ENCODE results near the gene SPR. TPM values are rescaled to one million over a fixed set of nuclear protein-coding genes. Genes with fewer than 3 reads are reported as not detected.
A peak's percentile ranks its signal among the peaks of the same experiment; 100 is the strongest.

The SPR gene
- total and polyA plus RNA-seq, 2 of the 13 experiments (the other 11 are each of a cell fraction or from before 2014, with no cell fraction given), result 34.0 to 96.0 TPM

- TF ChIP-seq ZNF878 (CRISPR knock-in tag; IDR thresholded peaks at IDR 0.05) (no peak), KDM4B (CRISPR knock-in tag; IDR thresholded peaks at IDR 0.05) (peak; percentile 75; the same call in 1 of the 2 replicates), PCBP2 (optimal IDR thresholded peaks at IDR 0.05; ENCODE audit: low read depth, low read length, poor library complexity, severe bottlenecking) (no peak), GTF3A (CRISPR knock-in tag; conservative IDR thresholded peaks at IDR 0.05) (no peak), SP4 (CRISPR knock-in tag; IDR thresholded peaks at IDR 0.05) (0 out of 2 replicates have a peak, but pooled peaks have one; percentile 12), SUZ12 (IDR thresholded peaks at IDR 0.05; ENCODE audit: low read depth, low read length) (no peak), ATF1 (CRISPR knock-in tag; IDR thresholded peaks at IDR 0.05) (no peak), ZNF704 (CRISPR knock-in tag; IDR thresholded peaks at IDR 0.05; ENCODE audit: borderline replicate concordance) (no peak), ZNF430 (CRISPR knock-in tag; IDR thresholded peaks at IDR 0.05) (0 out of 2 replicates have a peak, but pooled peaks have one; percentile 30), MIXL1 (CRISPR knock-in tag; IDR thresholded peaks at IDR 0.05) (no peak), ZNF616 (CRISPR knock-in tag; IDR thresholded peaks at IDR 0.05; ENCODE audit: low read depth) (peak; percentile 59; the same call in 1 of the 2 replicates), TOE1 (CRISPR knock-in tag; IDR thresholded peaks at IDR 0.05) (no peak), ZMYM3 (CRISPR knock-in tag; IDR thresholded peaks at IDR 0.05) (peak; percentile 81), ZNF557 (CRISPR knock-in tag; IDR thresholded peaks at IDR 0.05) (0 out of 2 replicates have a peak, but pooled peaks have one; percentile 24), NR1H2 (CRISPR knock-in tag; IDR thresholded peaks at IDR 0.05; ENCODE audit: borderline replicate concordance, low read depth) (no peak), ZKSCAN5 (CRISPR knock-in tag; IDR thresholded peaks at IDR 0.05) (0 out of 2 replicates have a peak, but pooled peaks have one; percentile 27), SP5 (CRISPR knock-in tag; IDR thresholded peaks at IDR 0.05; ENCODE audit: borderline replicate concordance, low read depth) (peak; percentile 74), ZNF772 (CRISPR knock-in tag; IDR thresholded peaks at IDR 0.05) (peak; percentile 89), ZNF337 (CRISPR knock-in tag; IDR thresholded peaks at IDR 0.05; ENCODE audit: borderline replicate concordance, low read depth) (no peak; the same call in 1 of the 2 replicates), ARID2 (CRISPR knock-in tag; IDR thresholded peaks at IDR 0.05; ENCODE audit: borderline replicate concordance) (peak; percentile 30; the same call in 1 of the 2 replicates), ZNF138 (CRISPR knock-in tag; IDR thresholded peaks at IDR 0.05; ENCODE audit: low read depth) (peak; percentile 46; the same call in 1 of the 2 replicates), PHF5A (CRISPR knock-in tag; IDR thresholded peaks at IDR 0.05; ENCODE audit: low read depth, unreplicated experiment) (no peak), RNF219 (CRISPR knock-in tag; IDR thresholded peaks at IDR 0.05) (no peak), GMEB2 (CRISPR knock-in tag; IDR thresholded peaks at IDR 0.05; ENCODE audit: low read depth) (no peak), ZNF207 (IDR thresholded peaks at IDR 0.05; ENCODE audit: borderline replicate concordance) (no peak), NBN (conservative IDR thresholded peaks at IDR 0.05) (no peak), DNMT3B (CRISPR knock-in tag; conservative IDR thresholded peaks at IDR 0.05) (no peak)
Measured at GRCh38 chr2:72915907-72916742, 28.9 kb downstream of the SPR start (continued).
